ENCODE results near the gene NR4A3. TPM values are rescaled to one million over a fixed set of nuclear protein-coding genes. Genes with fewer than 3 reads are reported as not detected.

Gene NR4A3
- total RNA-seq (2014; rRNA removed; shearing (Covaris generic)) (0.13 and 0.18 TPM in 2 replicates), total RNA-seq (2022) (0.46 and 0.74 TPM in 2 replicates), Bru-seq, nascent RNA (percentile 30 among the genes with signal in this experiment), BruChase-seq, experiment 1, labeled RNA remaining after a 6-hour chase (percentile 20 among the genes with signal in this experiment), BruChase-seq, experiment 2, labeled RNA remaining after a 2-hour chase (percentile 30 among the genes with signal in this experiment)
- long read RNA-seq: 0 reads

DNA sequence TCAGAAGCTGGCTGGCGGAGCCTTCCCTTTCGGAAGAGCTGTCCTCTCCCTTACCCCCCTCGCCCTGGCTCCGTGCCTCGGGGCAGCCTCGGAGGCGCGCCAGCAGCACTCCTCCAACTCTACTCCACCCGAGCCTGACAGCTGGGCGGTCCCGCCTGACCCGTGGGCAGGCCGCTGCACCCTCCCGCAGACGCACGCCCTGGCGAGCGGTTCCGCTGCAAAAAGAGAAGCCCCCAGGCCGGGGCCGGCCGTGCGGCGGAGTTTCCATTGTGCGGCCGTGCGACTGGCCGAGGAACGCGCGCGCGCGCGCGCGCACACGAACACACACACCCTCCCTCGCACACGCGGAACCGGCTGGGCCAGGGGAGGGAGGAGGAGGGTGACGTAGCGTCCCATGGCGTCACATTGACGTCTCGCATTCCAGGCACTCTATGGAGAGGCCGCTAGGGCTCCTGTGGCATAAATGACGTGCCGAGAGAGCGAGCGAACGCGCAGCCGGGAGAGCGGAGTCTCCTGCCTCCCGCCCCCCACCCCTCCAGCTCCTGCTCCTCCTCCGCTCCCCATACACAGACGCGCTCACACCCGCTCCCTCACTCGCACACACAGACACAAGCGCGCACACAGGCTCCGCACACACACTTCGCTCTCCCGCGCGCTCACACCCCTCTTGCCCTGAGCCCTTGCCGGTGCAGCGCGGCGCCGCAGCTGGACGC is at the start of gene NR4A3:
TSS of gene NR4A3 (plus strand) at position 490 of the 713 bp plus-strand sequence. CDS start 6,158 bp downstream, outside the sequence.
- Histone ChIP-seq H4K20me1 (ENCODE audit: insufficient read depth, low read length) (no peaks in the 10 kb centered on the region), H3K4me1 (ENCODE audit: insufficient read depth, low read length, poor library complexity, severe bottlenecking) (peaks cover 40% of the 10 kb centered on the region), H3K27ac (ENCODE audit: low read depth, low read length, poor library complexity, severe bottlenecking) (peak within 1 kb of the TSS; percentile 80), H3K36me3 (ENCODE audit: insufficient read depth, low read length) (no peaks in the 10 kb centered on the region), H3K9me2 (ENCODE audit: insufficient read depth, low read length) (no peaks in the 10 kb centered on the region), H3K4me2 (ENCODE audit: low read length) (peak within 1 kb of the TSS; percentile 98), H3K4me3 (ENCODE audit: low read depth, low read length, poor library complexity, severe bottlenecking) (peak within 1 kb of the TSS; percentile 73), H2AFZ (ENCODE audit: low read length) (peak within 1 kb of the TSS; percentile 72), H3K79me2 (ENCODE audit: insufficient read depth, low read depth, low read length) (peaks cover 5% of the 10 kb centered on the region; the same call in 1 of the 2 replicates), H3K9me3 (ENCODE audit: low read length) (no peaks in the 10 kb centered on the region)
- peak; percentile 91 for DNase-seq (ENCODE audit: low spot score)
- POLR2A ChIA-PET: interaction anchor here (0.6 to 1.3 kb wide), 7 partner anchors 11 to 599 kb away, joined by 3 read pairs; partner anchors contain the start of genes SEC61B and TEX10
- no TSS peak for BruUV-seq (replicated peaks)
- TF ChIP-seq, protein P1, sequence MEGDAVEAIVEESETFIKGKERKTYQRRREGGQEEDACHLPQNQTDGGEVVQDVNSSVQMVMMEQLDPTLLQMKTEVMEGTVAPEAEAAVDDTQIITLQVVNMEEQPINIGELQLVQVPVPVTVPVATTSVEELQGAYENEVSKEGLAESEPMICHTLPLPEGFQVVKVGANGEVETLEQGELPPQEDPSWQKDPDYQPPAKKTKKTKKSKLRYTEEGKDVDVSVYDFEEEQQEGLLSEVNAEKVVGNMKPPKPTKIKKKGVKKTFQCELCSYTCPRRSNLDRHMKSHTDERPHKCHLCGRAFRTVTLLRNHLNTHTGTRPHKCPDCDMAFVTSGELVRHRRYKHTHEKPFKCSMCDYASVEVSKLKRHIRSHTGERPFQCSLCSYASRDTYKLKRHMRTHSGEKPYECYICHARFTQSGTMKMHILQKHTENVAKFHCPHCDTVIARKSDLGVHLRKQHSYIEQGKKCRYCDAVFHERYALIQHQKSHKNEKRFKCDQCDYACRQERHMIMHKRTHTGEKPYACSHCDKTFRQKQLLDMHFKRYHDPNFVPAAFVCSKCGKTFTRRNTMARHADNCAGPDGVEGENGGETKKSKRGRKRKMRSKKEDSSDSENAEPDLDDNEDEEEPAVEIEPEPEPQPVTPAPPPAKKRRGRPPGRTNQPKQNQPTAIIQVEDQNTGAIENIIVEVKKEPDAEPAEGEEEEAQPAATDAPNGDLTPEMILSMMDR (conservative IDR thresholded peaks at IDR 0.05; ENCODE audit: low read length): no peak
- no peak for TF ChIP-seq EZH2phosphoT487 (IDR thresholded peaks at IDR 0.05; ENCODE audit: borderline replicate concordance, low read depth, low read length)
- intact Hi-C loops (cut with micrococcal nuclease; ENCODE audit: unreplicated experiment): loop anchor here (1.0 kb wide), 1 partner anchor 529 kb away; no protein-coding TSS in a partner anchor
- CTCF ChIA-PET (ENCODE audit: unreplicated experiment): no interaction called here

GRCh38 chr9:99773468-99774138 is 48.1 kb upstream of the NR4A3 start:
- POLR2A ChIA-PET: interaction anchor here (0.7 to 1.5 kb wide), 2 partner anchors 47 to 1473 kb away, joined by 3 to 4 read pairs; no protein-coding TSS in a partner anchor
- BruUV-seq (replicated peaks): no TSS peak
- intact Hi-C loops (cut with micrococcal nuclease; ENCODE audit: unreplicated experiment): no loop called here

More at GRCh38 chr9:99773468-99774138, 48.1 kb upstream of the NR4A3 start:
- Histone ChIP-seq H4K20me1 (ENCODE audit: insufficient read depth, low read length) (no peaks in the 10 kb centered on the region), H3K4me3 (ENCODE audit: low read depth, low read length, poor library complexity, severe bottlenecking) (no peak overlapping the region), H3K9me2 (ENCODE audit: insufficient read depth, low read length) (no peaks in the 10 kb centered on the region), H3K27ac (ENCODE audit: low read depth, low read length, poor library complexity, severe bottlenecking) (no peak overlapping the region), H3K4me1 (ENCODE audit: insufficient read depth, low read length, poor library complexity, severe bottlenecking) (no peaks in the 10 kb centered on the region), H3K79me2 (ENCODE audit: insufficient read depth, low read depth, low read length) (no peaks in the 10 kb centered on the region), H3K4me2 (ENCODE audit: low read length) (no peak overlapping the region), H3K36me3 (ENCODE audit: insufficient read depth, low read length) (no peaks in the 10 kb centered on the region), H3K9me3 (ENCODE audit: low read length) (no peaks in the 10 kb centered on the region), H2AFZ (ENCODE audit: low read length) (no peak overlapping the region)
- TF ChIP-seq, protein P1 (conservative IDR thresholded peaks at IDR 0.05; ENCODE audit: low read length): no peak
- no peak for TF ChIP-seq EZH2phosphoT487 (IDR thresholded peaks at IDR 0.05; ENCODE audit: borderline replicate concordance, low read depth, low read length)
- no peak for DNase-seq (ENCODE audit: low spot score)
- CTCF ChIA-PET (ENCODE audit: unreplicated experiment): no interaction called here
